CD4-positive, alpha-beta memory T cell (primary cell): Measurements from ENCODE around the gene EVA1B. TPM values are rescaled to one million over a fixed set of nuclear protein-coding genes. Genes with fewer than 3 reads are reported as not detected.

ENCODE experiments used
- CTCF ChIA-PET: fragments of 350-600 bp; sonication (Branson Sonifier 250); formaldehyde crosslinking; loops from one replicate; lab custom pipeline; 2021; ENCODE audit warnings: inconsistent platforms; ENCODE audit not compliant: partially characterized antibody; lab: Charles Lee
- POLR2A ChIA-PET: fragments of 350-600 bp; sonication (Branson Sonifier 250); formaldehyde crosslinking; loops from one replicate; lab custom pipeline; 2021; ENCODE audit not compliant: partially characterized antibody; lab: Charles Lee
- DNase-seq, 5 donors: peaks; one replicate each; pipeline versions ENCODE4 v3.0.0 to v3.0.0-alpha.2; 2020 to 2022; ENCODE audit warnings: mixed read lengths in 1 of 5
- H3K27ac ChIP-seq: one replicate; pipeline ENCODE4 v1.7.0; 2013; ENCODE audit warnings: low read depth, low read length
- H3K27me3 ChIP-seq: 2 replicates; pipeline ENCODE4 v1.7.0; 2013; ENCODE audit warnings: mild to moderate bottlenecking, low read length, moderate library complexity; ENCODE audit not compliant: insufficient read depth
- H3K36me3 ChIP-seq: 2 replicates; pipeline ENCODE4 v1.7.0; 2013; ENCODE audit warnings: mild to moderate bottlenecking, low read length, moderate library complexity; ENCODE audit not compliant: insufficient read depth
- H3K4me1 ChIP-seq: 2 replicates; pipeline ENCODE4 v1.7.0; 2013; ENCODE audit warnings: mild to moderate bottlenecking, low read length, moderate library complexity; ENCODE audit not compliant: insufficient read depth
- H3K4me3 ChIP-seq, 2 donors: one replicate each; pipeline ENCODE4 v1.7.0; 2013; ENCODE audit warnings: low read length in 2 of 2, mild to moderate bottlenecking in 1 of 2
- H3K9me3 ChIP-seq, 2 donors: one replicate each; pipeline ENCODE4 v1.7.0; 2013; ENCODE audit warnings: low read length in 2 of 2, control low read depth in 1 of 2; ENCODE audit not compliant: control insufficient read depth in 1 of 2
- H3K27ac Mint-ChIP-seq, 7 donors: one replicate each; pipeline ENCODE4 v1.8.0; 2020 to 2021; ENCODE audit warnings: mixed read lengths in 7 of 7, mild to moderate bottlenecking in 6 of 7, inconsistent platforms in 3 of 7, moderate library complexity in 3 of 7
- H3K27me3 Mint-ChIP-seq, 2 donors: one replicate each; pipeline ENCODE4 v1.8.0; 2020 to 2021; ENCODE audit warnings: mixed read lengths in 2 of 2
- H3K36me3 Mint-ChIP-seq, 2 donors: one replicate each; pipeline ENCODE4 v1.8.0; 2020 to 2021; ENCODE audit warnings: mixed read lengths in 2 of 2, inconsistent platforms in 1 of 2, mild to moderate bottlenecking in 1 of 2
- H3K4me1 Mint-ChIP-seq, 4 donors: one replicate each; pipeline ENCODE4 v1.8.0; 2020 to 2021; ENCODE audit warnings: mixed read lengths in 4 of 4, mild to moderate bottlenecking in 1 of 4
- H3K4me3 Mint-ChIP-seq, 8 donors: one replicate each; pipeline ENCODE4 v1.8.0; 2020 to 2021; ENCODE audit warnings: mixed read lengths in 8 of 8, mild to moderate bottlenecking in 7 of 8, moderate library complexity in 6 of 8, inconsistent platforms in 3 of 8
- H3K9me3 Mint-ChIP-seq, 8 donors: one replicate each; pipeline ENCODE4 v1.8.0; 2020 to 2021; ENCODE audit warnings: mixed read lengths in 8 of 8, mild to moderate bottlenecking in 5 of 8, inconsistent platforms in 3 of 8, moderate library complexity in 1 of 8
- intact Hi-C: fragments of 100-400 bp; cut with micrococcal nuclease; formaldehyde crosslinking; loops from one replicate; pipeline ENCODE4 v1.15.1; 2023
- polyA plus RNA-seq, 2 donors: library from polyadenylated mRNA; unstranded; fragments of 300-500 nt; fragmentation: Illumina TruSeq; gene quantifications; one replicate each; pipeline ENCODE4 v1.2.3, GENCODE V29; 2021
- total RNA-seq, 2 experiments: library from RNA; stranded (reverse); gene quantifications; one replicate each; pipeline ENCODE4 v1.2.3, GENCODE V29; 2021

EVA1B gene
- total and polyA plus RNA-seq, 4 experiments from 2014 or later: 5.2 to 8.1 (median 6.8) TPM

- peaks cover 10 to 39% (median 22%) of the 10 kb centered on the region in 4 donors for H3K4me1 Mint-ChIP-seq
- no peaks in the 10 kb centered on the region for H3K9me3 Mint-ChIP-seq
- Histone ChIP-seq H3K4me1 (peaks cover 24% of the 10 kb centered on the region), H3K9me3 (no peaks in the 10 kb centered on the region), H3K27me3 (no peaks in the 10 kb centered on the region), H3K27ac (no peak overlapping the region), H3K36me3 (peaks cover 48% of the 10 kb centered on the region), H3K4me3 (no peak overlapping the region)
- H3K27me3 Mint-ChIP-seq: no peaks in the 10 kb centered on the region
- no peak for DNase-seq
- ChIA-PET CTCF (interaction anchor here (1.2 to 15.0 kb wide), 2 partner anchors 11 to 15 kb away, joined by 3 to 107 read pairs; no protein-coding TSS in a partner anchor), POLR2A (interaction anchor here (8.7 kb wide), 1 partner anchor 14 kb away, joined by 73 read pairs; no protein-coding TSS in a partner anchor)
- no peak overlapping the region for H3K4me3 Mint-ChIP-seq
- peaks cover 22 to 64% of the 10 kb centered on the region in 2 donors for H3K36me3 Mint-ChIP-seq
- intact Hi-C loops: no loop called here
- peak overlapping the region in 2 of 7 donors; percentile 57 for H3K27ac Mint-ChIP-seq
Observed at GRCh38 chr1:36352910-36353878, 29.7 kb upstream of the EVA1B start.

- Histone ChIP-seq H3K4me1 (peaks cover 24% of the 10 kb centered on the region), H3K36me3 (peaks cover 49% of the 10 kb centered on the region), H3K27ac (no peak overlapping the region), H3K9me3 (no peaks in the 10 kb centered on the region), H3K4me3 (no peak overlapping the region), H3K27me3 (no peaks in the 10 kb centered on the region)
- peak overlapping the region in 2 of 8 donors; percentile 17 to 31 for H3K4me3 Mint-ChIP-seq
- no peaks in the 10 kb centered on the region for H3K27me3 Mint-ChIP-seq
- intact Hi-C loops: no loop called here
- ChIA-PET CTCF (interaction anchor here (1.2 to 15.0 kb wide), 2 partner anchors 10 to 16 kb away, joined by 3 to 107 read pairs; no protein-coding TSS in a partner anchor), POLR2A (interaction anchor here (1.9 to 8.7 kb wide), 2 partner anchors 15 to 34 kb away, joined by 13 to 73 read pairs; partner anchors contain the start of gene STK40)
- peaks cover 24 to 66% of the 10 kb centered on the region in 2 donors for H3K36me3 Mint-ChIP-seq
- no peaks in the 10 kb centered on the region for H3K9me3 Mint-ChIP-seq
- no peak for DNase-seq
- peaks cover 10 to 36% (median 22%) of the 10 kb centered on the region in 4 donors for H3K4me1 Mint-ChIP-seq
- peak overlapping the region; percentile 24 to 64 (median 57) for H3K27ac Mint-ChIP-seq
Observed at GRCh38 chr1:36352125-36352909, 28.9 kb upstream of the EVA1B start.

- peaks cover 24% of the 10 kb centered on the region for H3K4me1 ChIP-seq
- Mint-ChIP-seq H3K4me3 (no peak overlapping the region), H3K36me3 (peaks cover 29 to 64% of the 10 kb centered on the region in 2 donors), H3K9me3 (no peaks in the 10 kb centered on the region), H3K4me1 (peaks cover 10 to 40% (median 22%) of the 10 kb centered on the region in 4 donors), H3K27me3 (no peaks in the 10 kb centered on the region), H3K27ac (peak overlapping the region; percentile 39 to 83 (median 73))
- ChIA-PET POLR2A (interaction anchor here (0.9 to 8.7 kb wide), 6 partner anchors 8 to 67 kb away, joined by 3 to 73 read pairs (median 6); partner anchors contain the start of genes LSM10 and STK40), CTCF (interaction anchor here (0.9 to 15.0 kb wide), 6 partner anchors 9 to 68 kb away, joined by 3 to 107 read pairs (median 6); partner anchors contain the start of gene LSM10)
- H3K36me3 ChIP-seq: peaks cover 50% of the 10 kb centered on the region
- intact Hi-C loops: loop anchor here (1.0 to 2.0 kb wide), 2 partner anchors 17 to 35 kb away; no protein-coding TSS in a partner anchor
- no peaks in the 10 kb centered on the region for H3K27me3 ChIP-seq
- peak overlapping the region; percentile 19 for H3K27ac ChIP-seq
- no peaks in the 10 kb centered on the region for H3K9me3 ChIP-seq
- DNase-seq: no peak
- H3K4me3 ChIP-seq: no peak overlapping the region
Observed at GRCh38 chr1:36351227-36351977, 28.0 kb upstream of the EVA1B start.

DNA sequence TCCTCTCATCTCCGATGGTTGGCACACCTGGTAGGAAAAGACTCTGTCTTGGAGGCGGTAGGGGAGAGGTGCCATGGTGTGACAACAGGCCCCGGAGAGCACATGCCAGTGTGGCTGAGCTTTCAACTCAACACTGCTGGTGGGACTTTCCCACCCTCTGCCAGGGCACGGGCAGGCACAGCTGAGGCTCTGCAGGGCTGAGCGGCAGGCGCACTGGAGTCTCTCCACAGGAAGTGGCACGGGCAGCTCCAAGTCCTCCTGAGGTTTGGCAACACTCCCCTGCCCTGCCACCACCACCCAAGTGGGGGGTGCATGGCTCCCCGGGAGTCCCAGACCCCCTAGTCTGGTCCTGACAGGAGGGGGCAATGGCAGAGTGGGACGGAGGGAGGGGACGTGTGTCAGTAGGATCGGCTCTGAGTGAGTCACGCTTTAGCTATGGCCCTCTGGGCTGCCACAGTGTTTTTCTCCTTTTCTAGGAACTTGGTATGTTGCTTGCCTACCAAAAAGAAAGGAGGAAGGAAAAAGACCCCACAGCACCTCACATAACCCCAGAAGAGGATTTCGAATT is 27.3 kb upstream of the EVA1B start:
- H3K27me3 ChIP-seq: no peaks in the 10 kb centered on the region
- ChIA-PET CTCF (interaction anchor here (0.6 to 15.0 kb wide), 8 partner anchors 8 to 109 kb away, joined by 3 to 107 read pairs (median 5); partner anchors contain the start of gene LSM10), POLR2A (interaction anchor here (0.7 to 8.7 kb wide), 7 partner anchors 8 to 1509 kb away, joined by 3 to 73 read pairs (median 5); partner anchors contain the start of genes LSM10 and STK40)
- intact Hi-C loops: loop anchor here (1.0 to 2.0 kb wide), 2 partner anchors 18 to 36 kb away; no protein-coding TSS in a partner anchor
- peak overlapping the region in 7 of 8 donors; percentile 10 to 66 (median 58) for H3K4me3 Mint-ChIP-seq
- H3K4me3 ChIP-seq: no peak overlapping the region
- H3K27me3 Mint-ChIP-seq: no peaks in the 10 kb centered on the region
- H3K36me3 Mint-ChIP-seq: peaks cover 26 to 65% of the 10 kb centered on the region in 2 donors
- no peaks in the 10 kb centered on the region for H3K9me3 Mint-ChIP-seq
- peak overlapping the region; percentile 19 for H3K27ac ChIP-seq
- H3K36me3 ChIP-seq: peaks cover 53% of the 10 kb centered on the region
- peaks cover 10 to 37% (median 22%) of the 10 kb centered on the region in 4 donors for H3K4me1 Mint-ChIP-seq
- no peaks in the 10 kb centered on the region for H3K9me3 ChIP-seq
- DNase-seq: peak; percentile 42 to 82 (median 53)
- H3K4me1 ChIP-seq: peaks cover 24% of the 10 kb centered on the region
- H3K27ac Mint-ChIP-seq: peak overlapping the region; percentile 66 to 91 (median 83)

DNA sequence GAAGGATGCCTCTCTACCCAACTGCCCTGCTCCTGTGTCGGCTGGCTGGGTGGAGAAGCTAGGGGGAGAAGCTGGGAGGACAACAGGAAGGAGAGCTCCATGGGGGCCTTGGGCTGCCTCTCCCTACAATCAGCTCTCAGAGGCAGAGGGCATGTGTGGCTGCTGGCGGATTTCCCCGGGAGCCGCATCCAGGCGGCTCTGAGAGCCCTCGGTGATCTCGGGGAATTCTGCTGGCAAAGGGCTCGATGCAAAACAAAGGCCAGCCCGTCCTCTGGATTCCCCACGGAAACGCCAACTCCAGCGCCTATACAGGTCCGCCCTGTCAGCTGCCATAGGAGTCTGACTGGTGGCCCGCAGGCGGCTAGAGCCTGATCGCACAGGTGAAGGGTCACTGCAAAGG is 26.4 kb upstream of the EVA1B start:
- H3K9me3 Mint-ChIP-seq: no peaks in the 10 kb centered on the region
- intact Hi-C loops: loop anchor here (2.0 kb wide), 1 partner anchor 19 kb away; no protein-coding TSS in a partner anchor

More for the DNA sequence above, 26.4 kb upstream of the EVA1B start:
- H3K9me3 ChIP-seq: no peaks in the 10 kb centered on the region
- H3K36me3 ChIP-seq: peaks cover 53% of the 10 kb centered on the region
- Mint-ChIP-seq H3K27me3 (no peaks in the 10 kb centered on the region), H3K4me1 (peaks cover 10 to 40% (median 23%) of the 10 kb centered on the region in 4 donors), H3K36me3 (peaks cover 26 to 65% of the 10 kb centered on the region in 2 donors), H3K4me3 (no peak overlapping the region), H3K27ac (peak overlapping the region in 2 of 7 donors; percentile 64 to 85)
- POLR2A ChIA-PET: interaction anchor here (0.7 to 8.7 kb wide), 4 partner anchors 17 to 70 kb away, joined by 3 to 73 read pairs (median 6); partner anchors contain the start of gene LSM10
- no peak overlapping the region for H3K27ac ChIP-seq
- CTCF ChIA-PET: interaction anchor here (0.6 to 15.0 kb wide), 7 partner anchors 7 to 110 kb away, joined by 3 to 107 read pairs (median 6); partner anchors contain the start of gene LSM10
- H3K4me3 ChIP-seq: no peak overlapping the region
- no peak for DNase-seq
- no peaks in the 10 kb centered on the region for H3K27me3 ChIP-seq
- H3K4me1 ChIP-seq: peaks cover 24% of the 10 kb centered on the region
